EH (cell line): ENCODE results near the gene CTRB1.
A peak's percentile ranks its signal among the peaks of the same experiment; 100 is the strongest.
"Not testable (repeated sequence)": the region's sequence is repeated elsewhere in the genome, so short reads cannot be mapped to it uniquely, and the experiment has no call there.

ENCODE experiments used
- DNase-seq: peaks from one replicate; pipeline ENCODE4 v3.0.0-alpha.2; 2015; ENCODE audit warnings: low read depth

Gene CTRB1

GRCh38 chr16:75241955-75242354 is 23.2 kb downstream of the CTRB1 start:
- DNase-seq, result no peak

GRCh38 chr16:75242436-75243078 is 23.8 kb downstream of the CTRB1 start:
- DNase-seq, result not testable (repeated sequence)

GRCh38 chr16:75243667-75244224 is 25.0 kb downstream of the CTRB1 start:
- no peak for DNase-seq

GRCh38 chr16:75244225-75244809 is 25.5 kb downstream of the CTRB1 start:
- DNase-seq, result peak; percentile 93

GRCh38 chr16:75244844-75245758 is 26.3 kb downstream of the CTRB1 start:
- DNase-seq, result peak; percentile 99

GRCh38 chr16:75246504-75247205 is 27.9 kb downstream of the CTRB1 start:
- peak; percentile 51 for DNase-seq

GRCh38 chr16:75247249-75247648 is 28.5 kb downstream of the CTRB1 start:
- DNase-seq, result no peak

GRCh38 chr16:75248142-75248535 is 29.4 kb downstream of the CTRB1 start:
- no peak for DNase-seq

- DNase-seq, result no peak
These were observed 30.0 kb downstream of the CTRB1 start for GRCh38 chr16:75248536-75249380.

- DNase-seq, result no peak
These were observed 30.7 kb downstream of the CTRB1 start for GRCh38 chr16:75249441-75249840.

- peak; percentile 49 for DNase-seq
These were observed 31.5 kb downstream of the CTRB1 start for GRCh38 chr16:75250089-75250808.

- DNase-seq, result no peak
These were observed 32.1 kb downstream of the CTRB1 start for GRCh38 chr16:75250809-75251279.

- peak; percentile 97 for DNase-seq
These were observed 32.7 kb downstream of the CTRB1 start, which contains the start of gene BCAR1 for GRCh38 chr16:75251280-75252048. Gene BCAR1 (minus strand): TSS chr16:75251624. CDS start chr16:75251482, 142 bp downstream.

GRCh38 chr16:75252049-75252864 is 33.5 kb downstream of the CTRB1 start:
- no peak for DNase-seq

GRCh38 chr16:75252946-75253911 is 34.4 kb downstream of the CTRB1 start:
- peak; percentile 98 for DNase-seq

GRCh38 chr16:75254359-75254837 is 35.6 kb downstream of the CTRB1 start:
- peak; percentile 98 for DNase-seq

- peak; percentile 49 for DNase-seq
These were observed 37.3 kb downstream of the CTRB1 start for GRCh38 chr16:75256059-75256571.
